HG02759 (cell line): ENCODE data around the gene SYT1.

Experiments
- ATAC-seq: cut with Tn5 transposase; IDR thresholded peaks from one replicate; pipeline ENCODE4 v1.9.1; 2021; ENCODE audit warnings: mild to moderate bottlenecking, moderate library complexity; ENCODE audit not compliant: unreplicated experiment

SYT1 gene

GRCh38 chr12:79055926-79056674 lies 191.5 kb downstream of the SYT1 start:
- no peak for ATAC-seq

DNA sequence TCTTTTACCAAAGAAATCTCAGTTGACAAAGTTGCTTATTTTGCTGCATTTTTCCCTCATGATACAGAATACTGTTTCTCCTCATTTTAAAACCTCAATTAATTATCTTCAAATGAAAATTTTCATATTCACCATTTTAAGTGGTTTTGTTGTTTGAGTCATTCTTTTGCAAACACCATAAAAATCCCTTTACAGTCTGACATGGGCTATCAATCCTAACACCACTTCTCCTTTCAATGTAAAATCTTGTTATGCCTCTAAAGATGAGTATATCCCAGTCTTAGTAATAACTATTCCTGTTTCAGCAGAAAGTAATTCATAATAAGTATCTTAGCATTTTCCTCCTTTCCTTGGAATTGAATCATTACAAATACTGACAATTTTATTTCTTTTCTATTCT lies 192.2 kb downstream of the SYT1 start:
- ATAC-seq = no peak

GRCh38 chr12:79057540-79057939 lies 193.0 kb downstream of the SYT1 start:
- ATAC-seq = no peak

GRCh38 chr12:79058342-79058741 lies 193.8 kb downstream of the SYT1 start:
- ATAC-seq = no peak

DNA sequence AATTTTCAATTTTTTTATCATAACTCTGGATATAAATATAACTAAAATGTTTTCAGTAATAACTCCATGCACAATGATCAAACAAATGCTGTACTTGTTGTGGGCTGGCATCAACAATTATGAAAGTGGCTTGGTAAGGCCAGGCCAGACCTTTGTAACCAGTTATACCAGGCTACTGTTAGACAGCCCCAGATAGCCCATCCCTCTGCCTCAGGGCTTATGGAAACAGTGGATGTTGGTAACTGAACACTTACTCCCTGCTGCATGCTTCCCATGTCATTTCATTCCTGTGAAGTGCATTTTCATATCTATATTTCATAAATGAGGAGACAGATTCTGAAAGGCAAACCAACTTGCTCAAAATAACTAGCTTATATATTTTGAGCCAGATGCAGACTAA lies 195.0 kb downstream of the SYT1 start:
- ATAC-seq = no peak

GRCh38 chr12:79063258-79063657 lies 198.7 kb downstream of the SYT1 start:
- no peak for ATAC-seq

DNA sequence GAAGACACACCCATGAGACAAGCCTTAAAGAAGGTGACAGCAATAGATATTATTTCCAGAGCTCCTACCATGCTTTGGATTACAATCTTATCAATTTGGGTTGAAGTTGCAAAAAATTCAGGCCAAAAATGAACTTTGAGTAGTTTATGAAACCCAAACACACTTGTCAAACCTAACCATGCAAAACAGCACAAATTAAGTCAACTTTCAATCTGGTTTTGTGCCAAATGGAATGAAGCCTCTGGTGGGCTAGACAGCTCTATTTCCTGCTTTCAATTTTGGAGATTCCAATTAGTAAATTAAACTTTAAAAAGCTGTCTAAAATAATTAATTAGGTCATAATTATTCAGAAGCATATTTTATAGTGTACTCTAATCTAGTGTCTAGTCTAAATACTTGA lies 203.4 kb downstream of the SYT1 start:
- ATAC-seq = no peak

DNA sequence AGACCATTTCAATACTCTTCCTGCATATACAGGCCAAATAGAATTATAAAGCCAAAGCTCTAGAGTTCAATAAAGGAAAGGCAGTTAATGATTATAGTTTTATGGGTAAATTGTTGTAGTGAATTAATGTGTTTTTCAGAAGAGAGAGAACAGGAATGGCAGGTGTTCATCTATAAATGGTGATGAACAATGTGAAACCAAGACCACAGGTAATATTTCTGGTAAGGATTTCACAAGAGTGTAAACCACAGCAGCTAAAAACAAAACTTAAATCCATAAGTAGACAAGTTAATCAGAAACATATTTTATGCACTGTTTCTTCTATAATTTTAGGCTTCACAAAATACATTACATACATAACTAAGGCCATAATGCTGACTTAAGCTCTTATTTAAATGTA lies 204.4 kb downstream of the SYT1 start:
- ATAC-seq = peak; percentile 97

DNA sequence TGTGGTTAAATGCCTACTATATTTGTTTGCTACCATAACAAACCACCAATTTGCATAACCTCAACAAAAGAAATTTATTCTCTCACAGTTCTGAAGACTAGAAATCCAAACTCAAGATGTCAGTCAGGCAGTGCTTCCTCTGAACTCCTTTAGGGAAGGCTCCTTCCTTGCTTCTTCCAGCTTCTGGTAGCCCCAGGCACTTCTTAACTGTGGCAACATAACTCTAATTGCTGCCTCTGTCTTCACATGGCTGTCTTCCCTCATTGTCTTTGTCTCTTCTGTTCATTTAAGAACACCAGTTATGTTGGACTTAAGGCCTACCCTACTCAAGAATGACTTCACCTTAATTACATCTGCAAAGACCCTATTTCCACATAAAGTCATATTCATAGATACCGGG lies 206.9 kb downstream of the SYT1 start:
- no peak for ATAC-seq

DNA sequence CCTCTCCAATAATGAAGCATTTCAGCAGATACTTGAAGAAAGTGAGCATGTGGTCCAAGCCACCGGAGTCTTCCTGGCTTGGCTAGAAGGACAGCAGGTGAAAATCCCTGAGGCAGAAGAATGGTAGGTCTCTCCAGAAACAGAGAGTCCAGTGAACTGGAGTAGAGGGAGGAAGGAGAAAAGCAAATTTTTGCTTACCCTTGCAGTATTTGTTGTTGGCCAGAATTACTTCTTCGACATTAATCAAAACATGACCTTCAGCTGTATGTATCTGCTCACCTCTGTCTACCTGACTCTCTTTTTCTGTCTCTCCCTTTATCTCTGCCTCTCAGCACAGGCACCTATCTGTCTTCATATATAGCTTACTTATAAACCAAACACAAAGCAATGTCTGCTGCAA lies 208.9 kb downstream of the SYT1 start:
- ATAC-seq = no peak

- ATAC-seq = no peak
These were observed 218.0 kb downstream of the SYT1 start for GRCh38 chr12:79082595-79082994.

DNA sequence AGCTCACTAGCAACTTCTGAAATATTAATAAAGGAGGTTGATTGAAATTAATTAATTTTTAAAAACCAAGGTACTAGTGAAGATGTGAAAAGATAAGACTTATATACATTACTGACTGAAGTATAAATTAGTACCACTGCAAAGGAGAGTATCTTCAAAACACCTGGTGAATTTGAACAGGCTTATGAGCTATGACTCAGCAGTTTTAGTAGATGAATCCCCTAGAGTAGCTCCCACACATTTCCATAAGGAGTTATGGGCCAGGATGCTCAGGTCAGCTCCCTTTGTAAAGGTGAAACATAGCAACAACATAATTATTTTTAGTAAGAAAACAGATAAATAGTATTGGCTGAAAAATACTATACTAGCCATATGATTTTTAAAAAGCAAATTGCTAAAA lies 218.6 kb downstream of the SYT1 start:
- no peak for ATAC-seq

GRCh38 chr12:79085106-79085682 lies 220.6 kb downstream of the SYT1 start:
- ATAC-seq = no peak

GRCh38 chr12:79086541-79087296 lies 222.1 kb downstream of the SYT1 start:
- ATAC-seq = no peak

DNA sequence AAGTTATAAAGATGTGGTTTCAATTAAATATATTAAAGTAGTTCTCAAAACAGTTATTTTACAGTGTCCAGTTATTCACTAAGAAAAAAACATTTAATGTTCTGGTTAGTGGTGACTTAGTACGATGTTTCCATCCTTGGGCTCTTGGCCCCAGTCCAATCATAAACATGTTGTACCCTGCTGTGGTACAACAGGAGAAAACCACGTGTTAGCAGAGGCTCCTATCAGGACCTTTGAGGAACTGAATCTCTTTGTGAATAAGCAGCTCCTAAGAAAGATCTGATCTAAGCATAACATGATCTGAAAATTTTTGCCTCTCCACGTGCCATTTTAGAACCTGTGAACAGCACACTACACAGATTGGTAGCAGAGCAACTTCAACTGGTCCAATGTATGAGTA lies 234.0 kb downstream of the SYT1 start:
- ATAC-seq = no peak

DNA sequence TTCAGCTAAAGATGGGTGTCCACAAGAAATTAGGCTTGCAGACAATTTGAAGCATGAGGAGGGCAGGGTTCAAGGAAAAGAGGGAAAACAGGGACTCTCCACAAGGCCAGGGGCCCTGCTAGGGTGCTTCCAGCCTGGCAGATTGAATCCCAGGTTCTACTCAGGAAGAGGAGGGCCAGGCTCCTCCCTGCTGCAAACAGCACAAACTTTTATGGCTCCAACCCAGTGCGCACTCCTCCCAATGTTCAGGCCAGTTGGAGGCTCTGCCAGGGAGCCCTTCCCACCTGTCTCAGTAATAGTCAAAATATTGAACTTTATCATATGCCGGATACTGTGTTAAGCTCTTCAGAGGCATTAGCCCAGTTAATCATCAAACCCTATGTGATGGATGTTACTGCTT lies 244.4 kb downstream of the SYT1 start:
- ATAC-seq = no peak

GRCh38 chr12:79114896-79115295 lies 250.3 kb downstream of the SYT1 start:
- ATAC-seq = no peak

GRCh38 chr12:79115743-79116142 lies 251.2 kb downstream of the SYT1 start:
- peak; percentile 52 for ATAC-seq

DNA sequence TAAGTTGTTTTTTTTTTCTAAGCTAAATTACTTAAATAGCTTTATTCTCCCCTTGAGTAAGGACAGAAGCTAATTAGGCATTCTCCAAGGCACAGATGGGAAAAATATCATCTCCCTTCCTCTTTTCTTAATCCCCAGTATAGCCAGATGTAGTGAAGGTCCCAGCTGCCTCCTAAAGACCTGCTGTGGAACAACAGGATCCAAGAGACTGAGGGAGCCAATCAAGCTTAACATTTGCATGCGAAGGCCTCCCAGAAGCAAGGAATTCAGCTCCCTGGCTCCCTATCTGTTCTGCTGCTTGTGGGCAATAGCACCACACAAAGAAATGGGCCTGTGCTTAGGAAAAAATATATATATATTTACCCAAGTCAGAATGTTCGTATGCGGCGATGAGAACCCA lies 255.2 kb downstream of the SYT1 start:
- ATAC-seq = no peak

DNA sequence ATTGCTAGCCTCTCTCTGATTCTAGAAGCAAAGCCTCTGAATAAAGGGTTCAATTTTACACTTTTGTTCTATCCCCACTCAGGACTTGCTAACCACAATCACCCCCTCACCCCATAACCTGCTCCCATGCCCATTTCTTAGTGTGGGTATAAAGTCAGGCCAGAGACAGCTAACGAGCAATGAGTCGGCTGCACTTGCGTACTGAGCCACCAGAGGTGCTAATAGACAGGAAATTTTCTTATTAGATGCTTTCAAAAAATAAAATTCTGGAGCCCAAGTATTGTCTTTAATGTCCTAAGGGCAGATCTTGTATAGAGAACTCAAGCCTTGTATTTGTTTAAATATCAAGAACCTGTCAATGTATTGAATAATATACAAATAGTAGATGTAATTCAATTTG lies 256.9 kb downstream of the SYT1 start:
- ATAC-seq = peak; percentile 65

DNA sequence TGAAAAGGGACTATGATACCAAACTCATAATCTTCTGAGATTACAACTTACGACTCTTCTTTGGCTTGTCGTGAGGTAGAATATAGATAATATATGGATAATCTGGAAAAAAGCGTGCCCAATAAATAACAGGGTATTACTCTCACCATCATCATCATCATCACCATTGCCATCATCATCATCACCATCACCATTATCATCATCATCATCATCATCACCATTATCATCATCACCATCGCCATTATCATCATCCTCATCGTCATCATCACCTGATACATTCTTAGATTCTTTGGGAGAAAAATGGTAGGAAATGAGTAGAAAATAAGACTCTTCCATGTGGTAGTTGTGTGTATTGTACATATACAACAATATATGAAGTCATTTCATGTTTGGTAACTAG lies 259.8 kb downstream of the SYT1 start:
- ATAC-seq = no peak

DNA sequence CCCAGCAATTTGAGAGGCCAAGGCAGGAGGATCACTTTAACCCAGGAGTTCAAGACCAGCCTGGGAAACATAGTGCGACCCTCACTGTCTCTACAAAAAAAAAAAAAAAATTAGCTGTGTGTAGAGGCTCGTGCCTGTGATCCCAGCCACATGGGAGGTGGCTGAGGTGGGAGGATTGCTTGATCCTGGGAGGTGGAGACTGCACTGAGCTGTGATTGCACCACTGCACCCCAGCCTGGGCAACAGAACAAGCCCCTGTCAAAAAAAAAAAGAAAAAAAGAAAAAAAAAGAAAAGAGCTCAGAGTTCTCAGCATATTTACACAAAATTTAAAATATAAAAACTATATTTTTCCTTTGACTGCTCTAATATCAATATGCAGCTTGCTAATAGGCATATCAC lies 260.8 kb downstream of the SYT1 start:
- no peak for ATAC-seq
